GM12878 (cell line): ENCODE results near the gene CFAP99. TPM values are rescaled to one million over a fixed set of nuclear protein-coding genes. Genes with fewer than 3 reads are reported as not detected.

ENCODE experiments used
- ATAC-seq: fragments of 200-7000 bp; cut with Tn5 transposase; 3 replicates; pipeline ENCODE4 v1.9.1; 2020; ENCODE audit warnings: mild to moderate bottlenecking, moderate library complexity
- BruUV-seq: library from RNA; stranded (reverse); fragments of 400-500 nt; replicated peaks from 2 replicates; lab custom pipeline; 2021; lab: Mats Ljungman, UMichigan
- CTCF ChIA-PET: fragments of 300-600 bp; sonication (Branson Sonifier 250); formaldehyde crosslinking; extraction: SDS; loops from one replicate; lab custom pipeline; 2021; ENCODE audit warnings: inconsistent platforms; lab: Yijun Ruan, JAX
- POLR2A ChIA-PET: fragments of 350-600 bp; formaldehyde crosslinking; extraction: SDS; loops from one replicate; lab custom pipeline; 2021; ENCODE audit warnings: inconsistent platforms; lab: Charles Lee
- RAD21 ChIA-PET: fragments of 300-600 bp; sonication (Branson Sonifier 250); formaldehyde crosslinking; loops from one replicate; lab custom pipeline; 2023; ENCODE audit warnings: antibody characterized with exemption; ENCODE audit not compliant: unreplicated experiment; lab: Charles Lee
- SMC1A ChIA-PET: fragments of 300-600 bp; sonication (Branson Sonifier 250); formaldehyde crosslinking; loops from one replicate; lab custom pipeline; 2023; ENCODE audit not compliant: unreplicated experiment, uncharacterized antibody; lab: Charles Lee
- DNase-seq: peaks from one replicate; pipeline ENCODE4 v3.0.0-alpha.2; 2011; ENCODE audit warnings: low read depth, low spot score
- FAIRE-seq: peaks from 3 replicates; lab custom pipeline; 2011; peaks lifted over from hg19 to GRCh38; lab: Jason Lieb, UNC
- H2AFZ ChIP-seq: 2 replicates; pipeline ENCODE4 v1.6.0; 2011; ENCODE audit warnings: low read depth, low read length, control low read depth; ENCODE audit not compliant: control insufficient read depth
- H3K27ac ChIP-seq: 2 replicates; pipeline ENCODE4 v1.5.1; 2011; ENCODE audit warnings: control low read depth; ENCODE audit not compliant: control insufficient read depth, insufficient read depth
- H3K27me3 ChIP-seq, 2 experiments: replicated peaks in 1 of 2; 2 replicates each; pipeline versions ENCODE4 v1.6.0 to v1.6.1; 2011; ENCODE audit warnings: low read length in 1 of 2; ENCODE audit not compliant: control insufficient read depth in 2 of 2, insufficient read depth in 2 of 2
- H3K36me3 ChIP-seq, 2 experiments: 2 replicates each; pipeline ENCODE4 v1.5.1; 2011; ENCODE audit warnings: low read length in 1 of 2; ENCODE audit not compliant: control insufficient read depth in 2 of 2, insufficient read depth in 2 of 2
- H3K4me1 ChIP-seq: 2 replicates; pipeline ENCODE4 v1.6.1; 2011; ENCODE audit warnings: mild to moderate bottlenecking, low read length, moderate library complexity, mixed read lengths; ENCODE audit not compliant: control insufficient read depth, insufficient read depth
- H3K4me2 ChIP-seq: 2 replicates; pipeline ENCODE4 v1.6.0; 2011; ENCODE audit warnings: control low read depth; ENCODE audit not compliant: control insufficient read depth, insufficient read depth
- H3K4me3 ChIP-seq: fragments of 200-600 bp; sonication (generic); 2 replicates; pipeline ENCODE4 v1.5.1; 2016
- H3K79me2 ChIP-seq: 2 replicates; pipeline ENCODE4 v1.6.0; 2011; ENCODE audit warnings: low read length; ENCODE audit not compliant: control insufficient read depth, insufficient read depth
- H3K9ac ChIP-seq: 2 replicates; pipeline ENCODE4 v1.8.0; 2011; ENCODE audit warnings: low read length, control low read depth, mixed read lengths; ENCODE audit not compliant: control insufficient read depth, insufficient read depth
- H3K9me3 ChIP-seq: replicated peaks from 3 replicates; pipeline ENCODE4 v1.5.1; 2011; ENCODE audit warnings: mild to moderate bottlenecking, low read length; ENCODE audit not compliant: control insufficient read depth, insufficient read depth
- H4K20me1 ChIP-seq: 2 replicates; pipeline ENCODE4 v1.6.0; 2011; ENCODE audit not compliant: control insufficient read depth, insufficient read depth
- ATF7 ChIP-seq: fragments of 450-650 bp; IDR thresholded peaks from 2 replicates; pipeline ENCODE4 v1.6.1; 2016; ENCODE audit warnings: low read depth, mild to moderate bottlenecking
- CBFB ChIP-seq: IDR thresholded peaks from 2 replicates; pipeline ENCODE4 v1.6.1; 2016; ENCODE audit warnings: antibody characterized with exemption, low read depth
- CEBPB ChIP-seq, 2 experiments: fragments of 150-350 bp in 1 of 2; IDR thresholded peaks; 2 replicates each; pipeline ENCODE4 v1.6.1; 2012 to 2014; ENCODE audit warnings: low read depth in 2 of 2, low read length in 2 of 2, borderline replicate concordance in 1 of 2, inconsistent platforms in 1 of 2
- EZH2 ChIP-seq: IDR thresholded peaks from 2 replicates; pipeline ENCODE4 v1.6.1; 2012; ENCODE audit warnings: low read depth, mild to moderate bottlenecking, control low read depth, inconsistent platforms, low read length, borderline replicate concordance; ENCODE audit not compliant: control insufficient read depth
- HDAC2 ChIP-seq: fragments of 200-600 bp; sonication (generic); IDR thresholded peaks from 2 replicates; pipeline ENCODE4 v1.6.1; 2017
- KAT2A ChIP-seq: conservative IDR thresholded peaks from 2 replicates; pipeline ENCODE4 v1.6.1; 2011; ENCODE audit warnings: low read depth, low read length; ENCODE audit not compliant: control insufficient read depth
- NFXL1 ChIP-seq: fragments of 450-650 bp; IDR thresholded peaks from 2 replicates; pipeline ENCODE4 v1.6.1; 2017; ENCODE audit warnings: antibody characterized with exemption, mild to moderate bottlenecking, borderline replicate concordance
- POLR2A ChIP-seq: IDR thresholded peaks from 2 replicates; pipeline ENCODE4 v1.6.1; 2011; ENCODE audit warnings: low read depth, mild to moderate bottlenecking, low read length
- POLR2AphosphoS5 ChIP-seq: IDR thresholded peaks from 2 replicates; pipeline ENCODE4 v1.6.1; 2011; ENCODE audit warnings: mild to moderate bottlenecking, low read length, inconsistent platforms
- RAD51 ChIP-seq: fragments of 450-650 bp; IDR thresholded peaks from 2 replicates; pipeline ENCODE4 v1.6.1; 2016; ENCODE audit warnings: moderate library complexity, mild to moderate bottlenecking, inconsistent platforms
- SMAD5 ChIP-seq: IDR thresholded peaks from 2 replicates; pipeline ENCODE4 v1.6.1; 2016; ENCODE audit warnings: antibody characterized with exemption, low read depth
- SMARCA5 ChIP-seq: fragments of 450-650 bp; IDR thresholded peaks from 2 replicates; pipeline ENCODE4 v1.6.1; 2017; ENCODE audit warnings: mild to moderate bottlenecking
- SP1 ChIP-seq: IDR thresholded peaks from one replicate; pipeline ENCODE4 v1.6.1; 2011; ENCODE audit warnings: low read depth, low read length
- TAF1 ChIP-seq: IDR thresholded peaks from 2 replicates; pipeline ENCODE4 v1.6.1; 2011; ENCODE audit warnings: mild to moderate bottlenecking, low read depth, low read length, borderline replicate concordance
- TARDBP ChIP-seq: IDR thresholded peaks from 2 replicates; pipeline ENCODE4 v1.6.1; 2016; ENCODE audit warnings: borderline replicate concordance
- YBX1 ChIP-seq: fragments of 450-650 bp; IDR thresholded peaks from 2 replicates; pipeline ENCODE4 v1.6.1; 2016; ENCODE audit warnings: antibody characterized with exemption
- ZZZ3 ChIP-seq: IDR thresholded peaks from 2 replicates; pipeline ENCODE4 v1.6.1; 2011; ENCODE audit warnings: low read depth; ENCODE audit not compliant: control insufficient read depth, insufficient read length
- WGBS: methylation state at CpG from one replicate; pipeline ENCODE4 v1.1.6; 2016; ENCODE audit warnings: low lambda C conversion rate; ENCODE audit not compliant: insufficient replicate concordance, insufficient coverage; ENCODE audit errors: missing lambda C conversion rate; 5-methylcytosine and 5-hydroxymethylcytosine counted together
- in situ Hi-C: fragments of 300-500 bp; cut with MboI; formaldehyde crosslinking; loops from 9 replicates; pipeline ENCODE4 v1.14.3; 2018; ENCODE audit warnings: mixed read lengths
- intact Hi-C: fragments of 100-400 bp; cut with micrococcal nuclease; formaldehyde crosslinking; loops from one replicate; pipeline ENCODE4 v1.14.2; 2022; ENCODE audit not compliant: unreplicated experiment
- polyA plus RNA-seq, 11 experiments: library from polyadenylated mRNA; depleted of rRNA in 4 of 11; unstranded in 6 of 11; stranded (reverse) in 5 of 11; fragments of >200 nt; fragmentation: Nextera tagmentation in 4 of 11; fragmentation: Illumina TruSeq in 1 of 11; extraction: Ambion mirVana in 4 of 11; extraction: Trizol in 1 of 11; gene quantifications; 1 replicate in 1 of 11; 2 replicates in 10 of 11; pipeline versions ENCODE4 v1.2.1 to v1.2.3, GENCODE V29; 2011 to 2016; ENCODE audit warnings: inconsistent platforms in 2 of 11, missing spikeins in 2 of 11, low read depth in 1 of 11
- total RNA-seq, 4 experiments: library from RNA; depleted of rRNA in 3 of 4; stranded (reverse); fragments of >200 nt in 3 of 4; fragmentation: Illumina TruSeq in 1 of 4; extraction: Trizol in 1 of 4; gene quantifications; 2 replicates each; pipeline versions ENCODE4 v1.2.1 to v1.2.3, GENCODE V29; 2013 to 2021
- TF ChIP-seq, protein P1 (sequence below): IDR thresholded peaks from 2 replicates; pipeline ENCODE4 v1.6.1; 2012; ENCODE audit warnings: low read length, inconsistent platforms
- TF ChIP-seq, protein P2 (sequence below): fragments of 150-350 bp; IDR thresholded peaks from 2 replicates; pipeline ENCODE4 v1.6.1; 2016; ENCODE audit warnings: low read depth, low read length

CFAP99 gene
- total and polyA plus RNA-seq, 10 of the 15 experiments (the other 5 are each of a cell fraction or from before 2014, with no cell fraction given): not detected

DNA sequence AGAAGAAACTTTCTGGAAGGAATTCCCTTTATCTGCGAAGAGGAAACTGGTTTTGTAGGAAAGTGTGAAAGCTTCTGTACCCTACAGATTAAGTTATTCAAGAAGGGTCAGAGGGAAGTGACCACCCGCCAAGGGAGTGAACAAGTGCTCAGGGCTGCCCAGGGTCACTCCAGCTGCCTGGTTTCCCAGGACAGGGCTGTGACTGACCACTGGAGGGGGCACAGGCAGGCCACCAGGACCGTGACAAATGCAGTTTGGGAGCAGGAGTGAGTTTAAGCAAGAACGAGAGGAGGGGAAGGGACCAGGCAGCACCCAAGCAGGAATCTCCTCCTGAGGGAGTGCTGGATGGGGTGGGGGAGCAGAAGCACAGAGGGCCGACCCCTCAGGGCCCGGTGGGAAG lies 34.5 kb upstream of the CFAP99 start:
- no peak overlapping the region for H3K9ac ChIP-seq
- H3K4me1 ChIP-seq: no peaks in the 10 kb centered on the region
- ChIA-PET CTCF (no interaction called here), RAD21 (no interaction called here), POLR2A (no interaction called here)
- H3K36me3 ChIP-seq: no peaks in the 10 kb centered on the region
- no peak overlapping the region for H2AFZ ChIP-seq
- no peaks in the 10 kb centered on the region; the same call in 2 of the 3 replicates for H3K9me3 ChIP-seq
- no peak overlapping the region for H3K4me2 ChIP-seq
- no peak for FAIRE-seq
- 14% methylated on average over 6 of the region's 6 CpGs for WGBS
- no peak for DNase-seq
- TF ChIP-seq YBX1: no peak
- TF ChIP-seq KAT2A: no peak
- TF ChIP-seq HDAC2: no peak
- TF ChIP-seq, protein P1, sequence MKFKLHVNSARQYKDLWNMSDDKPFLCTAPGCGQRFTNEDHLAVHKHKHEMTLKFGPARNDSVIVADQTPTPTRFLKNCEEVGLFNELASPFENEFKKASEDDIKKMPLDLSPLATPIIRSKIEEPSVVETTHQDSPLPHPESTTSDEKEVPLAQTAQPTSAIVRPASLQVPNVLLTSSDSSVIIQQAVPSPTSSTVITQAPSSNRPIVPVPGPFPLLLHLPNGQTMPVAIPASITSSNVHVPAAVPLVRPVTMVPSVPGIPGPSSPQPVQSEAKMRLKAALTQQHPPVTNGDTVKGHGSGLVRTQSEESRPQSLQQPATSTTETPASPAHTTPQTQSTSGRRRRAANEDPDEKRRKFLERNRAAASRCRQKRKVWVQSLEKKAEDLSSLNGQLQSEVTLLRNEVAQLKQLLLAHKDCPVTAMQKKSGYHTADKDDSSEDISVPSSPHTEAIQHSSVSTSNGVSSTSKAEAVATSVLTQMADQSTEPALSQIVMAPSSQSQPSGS: no peak
- no peak for TF ChIP-seq TARDBP
- no peak for TF ChIP-seq POLR2AphosphoS5
- TF ChIP-seq ATF7: no peak
- no peak for TF ChIP-seq NFXL1
- no peak for TF ChIP-seq ZZZ3
- TF ChIP-seq SP1: no peak
- no peak for TF ChIP-seq SMARCA5
- no peak for TF ChIP-seq CEBPB (IDR thresholded peaks at IDR 0.05; ENCODE audit: borderline replicate concordance in 1 of 2, low read depth in 2 of 2, low read length in 2 of 2)
- no peak for TF ChIP-seq RAD51
- TF ChIP-seq SMAD5: no peak
- TF ChIP-seq, protein P2, sequence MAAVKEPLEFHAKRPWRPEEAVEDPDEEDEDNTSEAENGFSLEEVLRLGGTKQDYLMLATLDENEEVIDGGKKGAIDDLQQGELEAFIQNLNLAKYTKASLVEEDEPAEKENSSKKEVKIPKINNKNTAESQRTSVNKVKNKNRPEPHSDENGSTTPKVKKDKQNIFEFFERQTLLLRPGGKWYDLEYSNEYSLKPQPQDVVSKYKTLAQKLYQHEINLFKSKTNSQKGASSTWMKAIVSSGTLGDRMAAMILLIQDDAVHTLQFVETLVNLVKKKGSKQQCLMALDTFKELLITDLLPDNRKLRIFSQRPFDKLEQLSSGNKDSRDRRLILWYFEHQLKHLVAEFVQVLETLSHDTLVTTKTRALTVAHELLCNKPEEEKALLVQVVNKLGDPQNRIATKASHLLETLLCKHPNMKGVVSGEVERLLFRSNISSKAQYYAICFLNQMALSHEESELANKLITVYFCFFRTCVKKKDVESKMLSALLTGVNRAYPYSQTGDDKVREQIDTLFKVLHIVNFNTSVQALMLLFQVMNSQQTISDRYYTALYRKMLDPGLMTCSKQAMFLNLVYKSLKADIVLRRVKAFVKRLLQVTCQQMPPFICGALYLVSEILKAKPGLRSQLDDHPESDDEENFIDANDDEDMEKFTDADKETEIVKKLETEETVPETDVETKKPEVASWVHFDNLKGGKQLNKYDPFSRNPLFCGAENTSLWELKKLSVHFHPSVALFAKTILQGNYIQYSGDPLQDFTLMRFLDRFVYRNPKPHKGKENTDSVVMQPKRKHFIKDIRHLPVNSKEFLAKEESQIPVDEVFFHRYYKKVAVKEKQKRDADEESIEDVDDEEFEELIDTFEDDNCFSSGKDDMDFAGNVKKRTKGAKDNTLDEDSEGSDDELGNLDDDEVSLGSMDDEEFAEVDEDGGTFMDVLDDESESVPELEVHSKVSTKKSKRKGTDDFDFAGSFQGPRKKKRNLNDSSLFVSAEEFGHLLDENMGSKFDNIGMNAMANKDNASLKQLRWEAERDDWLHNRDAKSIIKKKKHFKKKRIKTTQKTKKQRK: no peak
- TF ChIP-seq CBFB: no peak
- no peak for TF ChIP-seq POLR2A
- TF ChIP-seq TAF1: no peak
- TF ChIP-seq EZH2: no peak
- TF ChIP-seq, all 136 proteins: peak for 0
- H3K79me2 ChIP-seq: no peaks in the 10 kb centered on the region
- SMC1A ChIA-PET: no interaction called here
- BruUV-seq: no TSS peak
- H4K20me1 ChIP-seq: 0 out of 2 replicates have a peak, but pooled peaks cover 4% of the 10 kb centered on the region
- H3K27ac ChIP-seq: no peak overlapping the region
- no peak overlapping the region for H3K4me3 ChIP-seq
- ATAC-seq: no peak
- in situ Hi-C loops: no loop called here
- H3K27me3 ChIP-seq: no peaks in the 10 kb centered on the region
- intact Hi-C loops: no loop called here
